Fibroblast of lung (primary cell): ENCODE results near the gene CAST. TPM values are rescaled to one million over a fixed set of nuclear protein-coding genes. Genes with fewer than 3 reads are reported as not detected.

ENCODE experiments used
- DNase-seq, 2 donors: peaks; one replicate each; pipeline versions ENCODE4 v3.0.0 to v3.0.0-alpha.2; 2010; ENCODE audit warnings: low read depth in 2 of 2
- H2AFZ ChIP-seq: 2 replicates; pipeline ENCODE4 v1.5.1; 2012; ENCODE audit warnings: low read length, control low read depth, inconsistent platforms
- H3K27ac ChIP-seq: 2 replicates; pipeline ENCODE4 v1.5.1; 2011; ENCODE audit warnings: low read length, control low read depth; ENCODE audit not compliant: insufficient read depth
- H3K27me3 ChIP-seq: 2 replicates; pipeline ENCODE4 v1.5.1; 2011; ENCODE audit warnings: mild to moderate bottlenecking, low read length; ENCODE audit not compliant: control insufficient read depth, insufficient read depth
- H3K36me3 ChIP-seq: 2 replicates; pipeline ENCODE4 v1.5.1; 2011; ENCODE audit warnings: low read length; ENCODE audit not compliant: control insufficient read depth, insufficient read depth
- H3K4me1 ChIP-seq: 2 replicates; pipeline ENCODE4 v1.5.1; 2011; ENCODE audit warnings: low read length; ENCODE audit not compliant: control insufficient read depth, insufficient read depth; ENCODE audit errors: extremely low read depth
- H3K4me2 ChIP-seq: 2 replicates; pipeline ENCODE4 v1.5.1; 2011; ENCODE audit warnings: low read length, control low read depth; ENCODE audit not compliant: insufficient read depth; ENCODE audit errors: extremely low read depth
- H3K4me3 ChIP-seq, 4 experiments: fragments of 200-600 bp in 1 of 4; sonication (generic) in 1 of 4; replicated peaks in 1 of 4; 2 replicates each; pipeline ENCODE4 v1.5.1; 2011 to 2016; ENCODE audit warnings: low read length in 4 of 4, low read depth in 3 of 4, mild to moderate bottlenecking in 3 of 4, control low read depth in 2 of 4, inconsistent platforms in 1 of 4, mixed read lengths in 1 of 4; ENCODE audit not compliant: insufficient read depth in 1 of 4; ENCODE audit errors: control extremely low read depth in 1 of 4
- H3K79me2 ChIP-seq: 2 replicates; pipeline ENCODE4 v1.5.1; 2012; ENCODE audit warnings: mild to moderate bottlenecking, low read length, inconsistent platforms; ENCODE audit not compliant: control insufficient read depth, insufficient read depth
- H3K9ac ChIP-seq: 2 replicates; pipeline ENCODE4 v1.5.1; 2011; ENCODE audit warnings: mild to moderate bottlenecking, low read length, control low read depth; ENCODE audit not compliant: insufficient read depth
- H3K9me3 ChIP-seq: 2 replicates; pipeline ENCODE4 v1.5.1; 2012; ENCODE audit warnings: low read depth, low read length; ENCODE audit not compliant: control insufficient read depth, insufficient read depth
- H4K20me1 ChIP-seq: 2 replicates; pipeline ENCODE4 v1.5.1; 2011; ENCODE audit warnings: low read length; ENCODE audit not compliant: control insufficient read depth, insufficient read depth; ENCODE audit errors: extremely low read depth
- EZH2 ChIP-seq: IDR thresholded peaks from 2 replicates; pipeline ENCODE4 v1.5.1; 2012; ENCODE audit warnings: low read length, control low read depth, mild to moderate bottlenecking; ENCODE audit errors: missing control alignments
- polyA plus RNA-seq, 2 donors: library from polyadenylated mRNA; depleted of rRNA in 1 of 2; stranded (reverse) in 1 of 2; unstranded in 1 of 2; fragments of >200 nt; gene quantifications; 2 replicates each; pipeline ENCODE4 v1.2.1, GENCODE V29; 2011 to 2012; ENCODE audit warnings: missing spikeins in 1 of 2
- total RNA-seq: library from RNA; depleted of rRNA; stranded (reverse); fragments of >200 nt; gene quantifications from 2 replicates; pipeline ENCODE4 v1.2.1, GENCODE V29; 2014
- TF ChIP-seq, protein P1 (sequence below), 2 donors: IDR thresholded peaks in 1 of 2; conservative IDR thresholded peaks in 1 of 2; 1 replicate in 1 of 2; 2 replicates in 1 of 2; pipeline ENCODE4 v1.5.1; 2011 to 2012; ENCODE audit warnings: low read length in 2 of 2, control low read depth in 1 of 2, inconsistent platforms in 1 of 2, low read depth in 1 of 2, mild to moderate bottlenecking in 1 of 2

Gene CAST
- total and polyA plus RNA-seq, 2 donors (not counting 1 experiment from before 2014, with no cell fraction given) = 203 to 378 TPM

GRCh38 chr5:96819806-96820205 lies 157.6 kb downstream of the CAST start:
- no peaks in the 10 kb centered on the region for H3K79me2 ChIP-seq
- no peaks in the 10 kb centered on the region for H3K9me3 ChIP-seq
- H3K27ac ChIP-seq = no peak overlapping the region
- no peak overlapping the region for H2AFZ ChIP-seq
- peaks cover 11% of the 10 kb centered on the region for H3K4me1 ChIP-seq
- H3K36me3 ChIP-seq = no peaks in the 10 kb centered on the region
- no peak overlapping the region for H3K9ac ChIP-seq
- no peak overlapping the region for H3K4me2 ChIP-seq
- H4K20me1 ChIP-seq = no peaks in the 10 kb centered on the region
- DNase-seq = no peak
- TF ChIP-seq EZH2 = no peak
- TF ChIP-seq, protein P1, sequence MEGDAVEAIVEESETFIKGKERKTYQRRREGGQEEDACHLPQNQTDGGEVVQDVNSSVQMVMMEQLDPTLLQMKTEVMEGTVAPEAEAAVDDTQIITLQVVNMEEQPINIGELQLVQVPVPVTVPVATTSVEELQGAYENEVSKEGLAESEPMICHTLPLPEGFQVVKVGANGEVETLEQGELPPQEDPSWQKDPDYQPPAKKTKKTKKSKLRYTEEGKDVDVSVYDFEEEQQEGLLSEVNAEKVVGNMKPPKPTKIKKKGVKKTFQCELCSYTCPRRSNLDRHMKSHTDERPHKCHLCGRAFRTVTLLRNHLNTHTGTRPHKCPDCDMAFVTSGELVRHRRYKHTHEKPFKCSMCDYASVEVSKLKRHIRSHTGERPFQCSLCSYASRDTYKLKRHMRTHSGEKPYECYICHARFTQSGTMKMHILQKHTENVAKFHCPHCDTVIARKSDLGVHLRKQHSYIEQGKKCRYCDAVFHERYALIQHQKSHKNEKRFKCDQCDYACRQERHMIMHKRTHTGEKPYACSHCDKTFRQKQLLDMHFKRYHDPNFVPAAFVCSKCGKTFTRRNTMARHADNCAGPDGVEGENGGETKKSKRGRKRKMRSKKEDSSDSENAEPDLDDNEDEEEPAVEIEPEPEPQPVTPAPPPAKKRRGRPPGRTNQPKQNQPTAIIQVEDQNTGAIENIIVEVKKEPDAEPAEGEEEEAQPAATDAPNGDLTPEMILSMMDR (conservative IDR thresholded peaks at IDR 0.05 in 1 of 2, IDR thresholded peaks at IDR 0.05 in 1 of 2; ENCODE audit: low read depth in 1 of 2, low read length in 2 of 2) = no peak
- no peaks in the 10 kb centered on the region for H3K27me3 ChIP-seq
- H3K4me3 ChIP-seq = no peak overlapping the region

DNA sequence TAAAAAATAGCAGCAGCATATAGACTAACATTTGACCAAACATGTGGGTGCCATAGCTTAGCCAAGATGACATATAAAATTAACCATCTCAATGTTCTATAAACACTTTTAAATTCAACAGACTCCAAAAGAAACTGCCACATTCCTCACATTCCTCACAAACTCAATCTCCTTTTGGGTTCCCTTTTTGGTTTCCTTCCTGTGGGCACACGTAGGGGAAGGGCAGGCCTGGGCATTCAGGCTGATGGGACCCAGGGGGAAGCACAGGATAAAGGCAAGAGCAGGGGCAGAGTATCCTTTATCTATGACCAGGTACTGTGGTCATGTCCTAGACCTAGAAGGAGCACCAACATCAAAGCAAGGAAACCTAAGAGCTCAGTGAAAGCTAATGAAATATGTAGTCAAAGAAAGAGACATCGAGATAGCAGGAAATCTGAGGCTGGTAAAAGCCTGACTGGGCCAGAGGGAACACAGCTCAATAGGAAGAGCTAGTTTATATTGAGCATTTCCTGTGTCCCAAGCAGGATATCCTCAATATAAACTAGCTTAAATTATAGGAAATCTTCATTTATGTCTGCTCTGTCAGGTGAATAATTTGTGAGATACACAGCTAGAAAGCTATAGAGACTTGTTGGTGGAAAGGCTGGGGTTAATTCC lies 159.2 kb downstream of the CAST start:
- peak overlapping the region; percentile 37 for H3K4me2 ChIP-seq
- DNase-seq = peak in 1 of 2 donors; percentile 16

GRCh38 chr5:96822686-96823459 lies 160.7 kb downstream of the CAST start:
- H2AFZ ChIP-seq = no peak overlapping the region
- no peak for TF ChIP-seq EZH2
- TF ChIP-seq, protein P1 (conservative IDR thresholded peaks at IDR 0.05 in 1 of 2, IDR thresholded peaks at IDR 0.05 in 1 of 2; ENCODE audit: low read depth in 1 of 2, low read length in 2 of 2) = no peak
- no peak overlapping the region for H3K4me3 ChIP-seq
- no peaks in the 10 kb centered on the region for H3K27me3 ChIP-seq
- no peaks in the 10 kb centered on the region for H3K9me3 ChIP-seq
- no peaks in the 10 kb centered on the region for H3K79me2 ChIP-seq
- no peaks in the 10 kb centered on the region for H3K36me3 ChIP-seq
- no peak for DNase-seq
- no peak overlapping the region for H3K9ac ChIP-seq
- H4K20me1 ChIP-seq = no peaks in the 10 kb centered on the region
- no peak overlapping the region for H3K4me2 ChIP-seq
- H3K27ac ChIP-seq = no peak overlapping the region
- H3K4me1 ChIP-seq = peaks cover 11% of the 10 kb centered on the region

More for the DNA sequence above, 159.2 kb downstream of the CAST start:
- Histone ChIP-seq H3K9me3 (no peaks in the 10 kb centered on the region), H3K79me2 (no peaks in the 10 kb centered on the region), H3K27me3 (no peaks in the 10 kb centered on the region), H3K4me3 (no peak overlapping the region), H3K36me3 (no peaks in the 10 kb centered on the region), H2AFZ (peak overlapping the region; percentile 69), H3K9ac (no peak overlapping the region), H3K27ac (no peak overlapping the region), H3K4me1 (peaks cover 11% of the 10 kb centered on the region), H4K20me1 (no peaks in the 10 kb centered on the region)
- TF ChIP-seq EZH2 = no peak
- TF ChIP-seq, protein P1 (conservative IDR thresholded peaks at IDR 0.05 in 1 of 2, IDR thresholded peaks at IDR 0.05 in 1 of 2; ENCODE audit: low read depth in 1 of 2, low read length in 2 of 2) = no peak
